ENCODE results near the gene IFIT5.

GRCh38 chr10:89450901-89451300 is 36.5 kb downstream of the IFIT5 start:
- TF ChIP-seq CTCF (IDR thresholded peaks at IDR 0.05) (no peak), EP300 (IDR thresholded peaks at IDR 0.05) (no peak)

Data from upper lobe of left lung (tissue), 4 donors.